Measurements from ENCODE around the gene KYNU. TPM values are rescaled to one million over a fixed set of nuclear protein-coding genes. Genes with fewer than 3 reads are reported as not detected.
"Not testable (repeated sequence)": the region's sequence is repeated elsewhere in the genome, so short reads cannot be mapped to it uniquely, and the experiment has no call there.

Gene KYNU
- total and polyA plus RNA-seq, 7 donors: 0.10 to 0.69 (median 0.40) TPM

DNA sequence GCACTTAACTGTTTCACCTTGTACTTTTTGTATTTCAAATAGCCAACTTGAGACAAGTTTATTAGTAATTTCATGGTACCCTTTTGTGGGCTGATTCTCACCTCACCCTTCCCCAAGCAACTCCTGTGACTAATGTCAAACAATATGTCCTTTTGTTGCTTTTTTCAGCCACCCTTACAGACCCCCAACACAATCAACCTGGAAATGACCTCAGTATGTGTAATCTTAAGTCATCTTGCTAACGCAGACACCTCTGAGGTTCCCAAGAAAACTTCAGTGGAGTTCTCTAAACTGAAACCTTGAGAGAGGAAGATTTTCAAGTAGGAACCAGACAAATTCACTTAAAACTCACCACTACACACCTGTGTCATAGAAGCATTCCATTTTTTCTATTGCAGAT, 69.5 kb downstream of the KYNU start:
- DNase-seq (no peak), ATAC-seq (no peak)
- no peaks in the 10 kb centered on the region for H3K9me3 ChIP-seq
- no peak overlapping the region for H3K27ac ChIP-seq
- intact Hi-C loops (cut with DNase I): no loop called here
- no peaks in the 10 kb centered on the region for H3K4me1 ChIP-seq
- no peaks in the 10 kb centered on the region for H3K27me3 ChIP-seq (ENCODE audit: insufficient read depth in 3 of 3, low read length in 2 of 3)
- TF ChIP-seq, protein P1, sequence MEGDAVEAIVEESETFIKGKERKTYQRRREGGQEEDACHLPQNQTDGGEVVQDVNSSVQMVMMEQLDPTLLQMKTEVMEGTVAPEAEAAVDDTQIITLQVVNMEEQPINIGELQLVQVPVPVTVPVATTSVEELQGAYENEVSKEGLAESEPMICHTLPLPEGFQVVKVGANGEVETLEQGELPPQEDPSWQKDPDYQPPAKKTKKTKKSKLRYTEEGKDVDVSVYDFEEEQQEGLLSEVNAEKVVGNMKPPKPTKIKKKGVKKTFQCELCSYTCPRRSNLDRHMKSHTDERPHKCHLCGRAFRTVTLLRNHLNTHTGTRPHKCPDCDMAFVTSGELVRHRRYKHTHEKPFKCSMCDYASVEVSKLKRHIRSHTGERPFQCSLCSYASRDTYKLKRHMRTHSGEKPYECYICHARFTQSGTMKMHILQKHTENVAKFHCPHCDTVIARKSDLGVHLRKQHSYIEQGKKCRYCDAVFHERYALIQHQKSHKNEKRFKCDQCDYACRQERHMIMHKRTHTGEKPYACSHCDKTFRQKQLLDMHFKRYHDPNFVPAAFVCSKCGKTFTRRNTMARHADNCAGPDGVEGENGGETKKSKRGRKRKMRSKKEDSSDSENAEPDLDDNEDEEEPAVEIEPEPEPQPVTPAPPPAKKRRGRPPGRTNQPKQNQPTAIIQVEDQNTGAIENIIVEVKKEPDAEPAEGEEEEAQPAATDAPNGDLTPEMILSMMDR (IDR thresholded peaks at IDR 0.05): no peak
- no peaks in the 10 kb centered on the region for H3K36me3 ChIP-seq (ENCODE audit: insufficient read depth in 1 of 2, low read depth in 1 of 2)
- WGBS, 3 donors: 59 to 79% (median 62%) methylated on average over 1 of the region's 1 CpG
- no peak overlapping the region for H3K4me3 ChIP-seq

DNA sequence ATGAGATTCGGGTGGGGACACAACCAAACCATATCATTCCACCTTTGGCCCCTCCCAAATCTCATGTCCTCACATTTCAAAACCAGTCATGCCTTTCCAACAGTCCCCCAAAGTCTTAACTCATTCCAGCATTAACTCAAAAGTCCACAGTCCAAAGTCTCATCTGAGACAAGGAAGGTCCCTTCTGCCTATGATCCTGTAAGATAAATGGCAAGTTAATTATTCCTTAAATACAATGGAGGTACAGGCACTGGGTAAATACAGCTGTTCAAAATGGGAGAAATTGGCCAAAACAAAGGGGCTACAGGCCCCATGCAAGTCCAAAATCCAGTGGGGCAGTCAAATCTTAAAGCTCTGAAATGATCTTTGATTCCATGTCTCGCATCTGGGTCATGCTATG, 71.3 kb downstream of the KYNU start:
- DNase-seq; H3K36me3 ChIP-seq (ENCODE audit: insufficient read depth in 1 of 2, low read depth in 1 of 2); intact Hi-C loops (cut with DNase I); H3K9me3 ChIP-seq; ATAC-seq; H3K4me3 ChIP-seq; H3K27me3 ChIP-seq (ENCODE audit: insufficient read depth in 3 of 3, low read length in 2 of 3); H3K4me1 ChIP-seq; H3K27ac ChIP-seq: not testable (repeated sequence)
- 77 to 79% (median 78%) methylated on average over 2 of the region's 2 CpGs for WGBS, 3 donors

DNA sequence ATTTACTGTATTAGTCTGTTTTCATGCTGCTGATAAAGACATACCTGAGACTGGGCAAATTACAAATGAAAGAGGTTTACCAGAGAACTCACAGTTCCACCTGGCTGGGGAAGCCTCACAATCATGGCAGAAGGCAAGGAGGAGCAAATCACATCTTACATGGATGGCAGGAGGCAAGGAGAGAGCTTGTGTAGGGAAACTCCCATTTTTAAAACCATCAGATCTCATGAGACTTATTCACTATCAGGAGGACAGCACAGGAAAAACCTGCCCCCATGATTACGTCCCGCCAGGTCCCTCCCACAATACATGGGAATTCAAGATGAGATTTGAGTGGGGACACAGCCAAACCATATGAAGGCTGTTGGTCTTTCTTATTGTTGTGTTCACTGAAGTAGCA, 72.9 kb downstream of the KYNU start:
- H3K27ac ChIP-seq; H3K9me3 ChIP-seq; ATAC-seq; H3K4me1 ChIP-seq; H3K4me3 ChIP-seq; DNase-seq; intact Hi-C loops (cut with DNase I); H3K27me3 ChIP-seq (ENCODE audit: insufficient read depth in 3 of 3, low read length in 2 of 3); H3K36me3 ChIP-seq (ENCODE audit: insufficient read depth in 1 of 2, low read depth in 1 of 2): not testable (repeated sequence)
- WGBS, 3 donors: 92 to 94% (median 93%) methylated on average over 2 of the region's 2 CpGs

DNA sequence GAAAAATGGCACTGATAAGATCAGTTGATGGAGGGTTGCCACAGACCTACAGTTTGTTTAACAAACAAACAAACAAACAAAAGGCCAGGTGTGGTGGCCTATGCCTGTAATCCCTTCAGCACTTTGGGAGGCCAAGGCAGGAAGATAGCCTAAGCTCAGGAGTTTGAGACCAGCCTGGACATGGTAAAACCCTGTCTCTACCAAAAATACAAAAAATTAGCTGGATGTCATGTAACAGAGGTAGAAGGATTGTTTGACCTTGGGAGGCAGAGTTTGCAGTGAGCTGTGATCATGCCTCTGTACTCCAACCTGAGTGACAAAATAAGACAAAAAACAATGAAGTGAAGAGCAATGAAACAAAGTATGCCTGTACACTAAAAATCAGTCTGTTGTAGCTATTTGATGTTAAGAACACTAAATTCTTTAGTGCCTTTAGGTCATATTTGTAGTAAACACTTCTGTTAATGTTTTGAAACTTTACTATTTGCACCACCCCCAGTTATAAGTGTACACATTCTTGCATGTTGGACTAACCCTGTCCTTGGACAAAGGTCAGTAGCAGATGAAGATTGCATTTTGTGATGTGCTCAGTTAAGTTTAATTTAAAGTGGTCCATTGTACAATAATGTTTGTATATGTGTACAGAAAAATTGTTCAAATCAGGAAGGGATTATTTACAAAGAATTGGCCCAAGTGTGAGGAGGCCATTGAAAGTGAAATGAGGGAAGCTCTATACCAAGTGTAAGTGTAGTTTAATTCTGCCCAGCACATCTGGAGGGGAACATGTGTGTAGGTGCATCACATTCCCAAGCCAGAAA, 73.9 kb downstream of the KYNU start:
- Histone ChIP-seq H3K4me3 (no peak overlapping the region), H3K27me3 (ENCODE audit: insufficient read depth in 3 of 3, low read length in 2 of 3) (no peaks in the 10 kb centered on the region), H3K4me1 (no peaks in the 10 kb centered on the region), H3K9me3 (no peaks in the 10 kb centered on the region), H3K27ac (no peak overlapping the region), H3K36me3 (ENCODE audit: insufficient read depth in 1 of 2, low read depth in 1 of 2) (no peaks in the 10 kb centered on the region)
- DNase-seq (no peak), ATAC-seq (no peak)
- intact Hi-C loops (cut with DNase I): no loop called here
- TF ChIP-seq, protein P1 (IDR thresholded peaks at IDR 0.05): no peak

DNA sequence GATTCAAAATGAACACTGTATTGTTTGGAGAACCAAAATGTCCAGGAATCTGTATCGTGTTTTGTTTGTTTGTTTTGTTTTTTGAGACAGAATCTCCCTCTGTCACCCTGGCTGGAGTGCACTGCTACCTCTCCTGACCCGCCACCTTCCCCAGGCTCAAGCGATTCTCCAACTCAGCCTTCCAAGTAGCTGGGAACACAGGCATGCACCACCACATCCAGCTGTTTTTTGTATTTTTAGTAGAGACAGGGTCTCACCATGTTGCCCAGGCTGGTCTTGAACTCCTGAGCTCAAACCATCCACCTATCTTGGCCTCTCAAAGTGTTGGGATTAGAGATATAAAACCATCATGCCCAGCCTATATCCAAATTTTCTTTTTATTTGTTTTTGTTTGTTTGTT, 74.6 kb downstream of the KYNU start:
- Histone ChIP-seq H3K36me3 (ENCODE audit: insufficient read depth in 1 of 2, low read depth in 1 of 2) (no peaks in the 10 kb centered on the region), H3K27ac (no peak overlapping the region), H3K27me3 (ENCODE audit: insufficient read depth in 3 of 3, low read length in 2 of 3) (no peaks in the 10 kb centered on the region), H3K4me1 (no peaks in the 10 kb centered on the region), H3K9me3 (no peaks in the 10 kb centered on the region), H3K4me3 (no peak overlapping the region)
- intact Hi-C loops (cut with DNase I): no loop called here
- DNase-seq: no peak
- WGBS, 3 donors: 79 to 86% (median 86%) methylated on average over 3 of the region's 3 CpGs
- no peak for ATAC-seq
- TF ChIP-seq, protein P1 (IDR thresholded peaks at IDR 0.05): no peak
